ENCODE data around the gene THSD7A. TPM values are rescaled to one million over a fixed set of nuclear protein-coding genes. Genes with fewer than 3 reads are reported as not detected.

THSD7A gene
- total and polyA plus RNA-seq, 9 of the 15 experiments (the other 6 are each of a cell fraction or from before 2014, with no cell fraction given): 0.01 to 0.02 TPM; not detected in 7

GRCh38 chr7:11681461-11681860, 150.5 kb downstream of the THSD7A start (continued):
- TF ChIP-seq REST (IDR thresholded peaks at IDR 0.05; ENCODE audit: borderline replicate concordance) (no peak), REST (CRISPR knock-in tag; IDR thresholded peaks at IDR 0.05; ENCODE audit: low read depth) (no peak), RBM17 (IDR thresholded peaks at IDR 0.05; ENCODE audit: borderline replicate concordance, low read depth, low read length) (no peak), TGIF2 (CRISPR knock-in tag; IDR thresholded peaks at IDR 0.05) (no peak), ZNF707 (CRISPR knock-in tag; conservative IDR thresholded peaks at IDR 0.05) (no peak), SETDB1 (IDR thresholded peaks at IDR 0.05; ENCODE audit: low read length) (no peak), JUN (IDR thresholded peaks at IDR 0.05; ENCODE audit: borderline replicate concordance, low read depth, low read length) (no peak), JUN (CRISPR knock-in tag; IDR thresholded peaks at IDR 0.05; ENCODE audit: borderline replicate concordance) (no peak), CCNT2 (IDR thresholded peaks at IDR 0.05; ENCODE audit: borderline replicate concordance, extremely low read depth, insufficient read length, low read depth, low read length) (no peak), ZNF75A (CRISPR knock-in tag; IDR thresholded peaks at IDR 0.05) (no peak), ZNF431 (CRISPR knock-in tag; IDR thresholded peaks at IDR 0.05) (no peak)
